MM.1S (cell line): ENCODE measurements around the gene GMPR2.

Experiments
- CTCF ChIP-seq: fragments of 300-600 bp; sonication (generic); IDR thresholded peaks from 2 replicates; pipeline ENCODE4 v1.5.1; 2016; ENCODE audit warnings: antibody characterized with exemption, low read length, mixed read lengths
- EZH2 ChIP-seq: fragments of 300-600 bp; sonication (generic); optimal IDR thresholded peaks from 2 replicates; pipeline ENCODE3; 2017; ENCODE audit warnings: low read depth, mild to moderate bottlenecking, antibody characterized with exemption, low read length, mixed read lengths

GRCh38 chr14:24258548-24259265, 26.0 kb downstream of the GMPR2 start:
- no peak for TF ChIP-seq CTCF
- no peak for TF ChIP-seq EZH2
